ENCODE data around the gene C21orf58.

- no peak for TF ChIP-seq CTCF (conservative IDR thresholded peaks at IDR 0.05 in 1 of 2, IDR thresholded peaks at IDR 0.05 in 1 of 2; ENCODE audit: extremely low read depth in 1 of 2, insufficient read depth in 1 of 2, low read depth in 1 of 2, low read length in 2 of 2)
- TF ChIP-seq EZH2 (IDR thresholded peaks at IDR 0.05; ENCODE audit: borderline replicate concordance, low read length) = no peak
Observed at GRCh38 chr21:46369520-46370235, 46.0 kb upstream of the C21orf58 start.
